GM18517 (cell line): ENCODE results near the gene CDKN1A.
"Not testable (repeated sequence)": the region's sequence is repeated elsewhere in the genome, so short reads cannot be mapped to it uniquely, and the experiment has no call there.

Experiments
- ATAC-seq: cut with Tn5 transposase; IDR thresholded peaks from one replicate; pipeline ENCODE4 v1.9.1; 2021; ENCODE audit warnings: mild to moderate bottlenecking, moderate library complexity; ENCODE audit not compliant: unreplicated experiment

CDKN1A gene

DNA sequence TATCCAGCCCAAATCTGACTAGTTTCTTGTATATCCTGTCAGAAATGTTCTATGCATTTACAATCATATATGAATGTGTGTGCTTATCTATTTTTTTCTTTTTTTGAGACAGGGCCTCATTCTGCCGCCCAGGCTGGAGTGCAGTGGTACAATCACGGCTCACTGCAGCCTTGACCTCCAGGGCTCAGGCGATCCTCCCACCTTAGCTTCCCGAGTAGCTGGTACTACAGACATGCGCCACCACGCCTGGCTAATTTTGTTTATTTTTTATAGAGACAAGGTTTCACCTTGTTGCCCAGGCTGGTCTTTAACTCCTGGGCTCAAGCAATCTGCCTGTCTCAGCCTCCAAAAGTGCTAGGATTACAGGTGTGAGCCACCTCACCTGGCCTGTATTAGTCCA lies 16.1 kb downstream of the CDKN1A start:
- no peak for ATAC-seq

DNA sequence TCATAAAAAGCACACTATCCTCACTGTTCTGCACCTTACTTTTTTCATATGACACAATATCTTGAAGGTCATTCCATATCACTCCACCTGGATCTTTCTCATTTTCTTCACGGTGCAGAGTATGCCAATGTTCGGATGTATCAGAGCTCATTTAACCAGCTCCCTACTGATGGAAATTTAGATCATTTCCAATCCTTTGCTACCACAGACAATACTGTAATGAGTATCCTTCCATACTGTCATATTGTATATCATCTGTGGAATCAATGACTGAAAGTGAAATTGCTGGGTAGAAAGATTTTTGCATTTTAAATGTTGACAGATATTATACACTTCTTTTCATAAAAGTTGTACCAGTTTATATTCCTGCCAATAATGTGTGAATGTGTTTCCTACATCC lies 16.9 kb downstream of the CDKN1A start:
- no peak for ATAC-seq

DNA sequence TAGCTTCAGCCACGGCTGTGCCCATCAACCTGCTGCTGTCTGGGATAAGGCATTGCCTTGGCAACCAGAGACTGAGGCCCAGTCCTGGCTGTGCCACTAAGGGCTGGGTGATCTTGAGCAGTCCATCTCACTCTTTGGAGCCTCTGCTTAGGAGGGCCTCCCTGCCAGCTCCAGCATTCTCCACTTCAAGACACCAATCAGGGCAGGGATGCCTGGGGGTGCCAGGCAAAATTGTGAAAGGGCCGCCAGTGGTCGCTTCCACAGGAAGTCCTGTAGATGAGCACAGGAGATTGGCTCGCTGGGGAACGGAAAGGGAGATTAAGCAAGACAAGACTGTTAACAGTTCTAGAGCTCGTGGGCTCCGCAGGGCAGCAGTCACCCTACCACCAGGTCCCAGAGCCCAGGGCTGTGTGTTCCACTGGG lies 19.0 kb downstream of the CDKN1A start, which contains the start of gene RAB44:
RAB44 (plus strand) TSS at position 346 of the 423 bp plus-strand sequence. CDS start 6,410 bp downstream, outside the sequence.
- ATAC-seq: no peak

DNA sequence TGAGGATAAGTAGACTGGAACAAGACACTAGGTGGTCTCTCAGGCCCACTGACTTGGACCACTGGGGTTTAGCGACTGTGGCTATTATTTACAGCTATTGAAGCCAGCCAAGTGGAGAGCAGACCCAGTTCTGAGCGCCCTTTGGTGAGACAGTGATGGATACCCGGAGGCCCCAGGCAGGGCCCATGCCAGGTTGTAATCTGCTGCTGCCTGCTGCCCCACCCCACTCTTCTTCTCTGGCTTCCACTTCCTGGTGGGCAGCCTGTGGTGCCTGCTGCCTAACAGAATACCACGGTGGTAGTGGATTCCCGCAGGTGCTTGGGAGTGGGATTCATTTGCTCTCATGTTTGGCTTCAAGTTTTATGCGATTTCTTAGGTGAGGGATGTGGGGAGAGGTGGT lies 19.7 kb downstream of the CDKN1A start:
- ATAC-seq: no peak

DNA sequence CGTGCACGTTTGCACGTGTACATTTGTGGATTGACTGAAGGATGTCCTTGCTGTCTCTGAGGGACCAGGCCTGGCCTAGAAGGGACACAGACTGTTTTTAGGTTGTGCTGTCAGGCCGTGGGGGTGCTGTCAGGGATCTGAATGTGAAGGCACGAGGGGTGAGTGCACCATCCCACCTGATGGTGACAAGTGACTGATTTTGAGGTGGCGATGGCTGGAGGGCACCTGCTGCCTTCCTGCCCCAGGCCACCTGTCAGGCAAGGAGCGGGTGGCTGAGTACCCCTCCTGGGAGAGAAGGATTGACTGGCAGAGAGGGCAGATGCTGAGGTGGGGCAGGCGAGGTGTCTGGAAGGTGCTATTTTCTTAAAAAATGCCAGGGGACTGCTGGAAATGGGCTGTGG lies 20.4 kb downstream of the CDKN1A start:
- no peak for ATAC-seq

DNA sequence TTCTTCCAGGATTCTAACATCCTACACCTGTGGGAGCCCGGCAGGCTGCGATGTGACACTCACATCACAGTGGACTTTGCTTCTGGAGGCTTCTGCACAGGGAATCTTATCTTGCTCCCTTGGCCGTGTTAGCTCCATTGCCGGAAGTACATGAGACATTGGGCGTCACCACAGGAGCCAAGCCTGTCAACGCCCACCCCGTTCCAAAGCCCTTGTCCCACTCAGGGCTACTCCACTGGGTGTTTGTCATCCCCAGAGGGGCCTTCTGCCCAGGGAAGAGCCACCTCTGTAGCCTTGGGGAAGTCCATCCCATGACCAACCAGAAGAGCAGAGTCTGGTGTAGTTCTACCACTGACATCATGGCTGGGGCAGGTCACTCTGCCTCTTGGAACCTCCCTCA lies 20.8 kb downstream of the CDKN1A start:
- ATAC-seq: no peak

DNA sequence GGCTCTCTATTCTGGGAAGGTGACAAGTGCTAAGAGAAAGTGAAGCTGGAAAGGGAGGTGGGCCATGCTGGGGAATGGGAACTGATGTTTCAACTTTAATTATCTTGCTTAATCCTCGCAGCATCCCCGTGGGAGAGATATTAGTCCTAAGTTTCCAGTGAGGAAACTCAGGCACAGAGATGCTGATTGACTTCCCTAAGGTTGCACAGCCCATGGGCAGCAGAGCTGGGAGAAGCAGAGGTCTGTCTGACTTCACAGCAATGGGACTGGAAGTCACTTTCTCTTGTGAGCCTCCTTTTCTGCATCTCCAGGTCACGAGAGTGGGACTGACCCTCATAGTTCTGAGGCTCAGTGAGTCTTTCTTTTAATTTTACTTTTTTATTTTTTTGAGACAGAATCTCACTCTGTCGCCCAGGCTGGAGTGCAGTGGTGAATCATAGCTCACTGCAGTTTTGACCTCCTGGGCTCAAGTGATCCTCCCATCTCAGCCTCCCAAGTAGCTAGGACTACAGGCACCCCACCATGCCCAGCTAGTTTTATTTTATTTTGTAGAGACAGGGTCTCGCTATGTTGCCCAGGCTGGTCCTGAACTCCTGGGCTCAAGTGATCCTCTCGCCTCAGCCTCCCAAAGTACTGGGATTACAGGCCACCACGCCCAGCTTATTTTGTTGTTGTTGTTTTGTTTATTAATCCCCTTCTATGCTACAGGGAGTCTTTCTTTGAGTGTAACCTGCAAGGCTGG lies 21.7 kb downstream of the CDKN1A start:
- ATAC-seq: no peak

DNA sequence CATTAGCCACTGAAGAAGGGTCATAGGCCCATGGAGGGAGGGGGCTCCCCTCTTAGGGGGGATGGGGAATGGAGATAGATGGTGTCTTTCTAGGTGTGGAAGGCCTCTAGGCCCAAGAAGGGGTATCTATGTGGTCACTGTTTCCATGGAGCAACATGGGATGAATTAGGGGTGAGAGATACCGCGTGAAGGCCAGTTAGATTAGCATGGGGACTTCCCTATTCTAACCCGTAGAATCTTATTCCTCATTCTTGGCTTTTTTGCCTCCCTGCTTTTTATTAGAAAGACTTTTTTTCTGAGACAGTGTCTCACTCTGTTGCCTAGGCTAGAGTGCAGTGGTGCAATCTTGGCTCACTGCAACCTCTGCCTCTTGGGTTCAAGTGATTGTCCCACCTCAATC lies 22.3 kb downstream of the CDKN1A start:
- ATAC-seq: no peak

DNA sequence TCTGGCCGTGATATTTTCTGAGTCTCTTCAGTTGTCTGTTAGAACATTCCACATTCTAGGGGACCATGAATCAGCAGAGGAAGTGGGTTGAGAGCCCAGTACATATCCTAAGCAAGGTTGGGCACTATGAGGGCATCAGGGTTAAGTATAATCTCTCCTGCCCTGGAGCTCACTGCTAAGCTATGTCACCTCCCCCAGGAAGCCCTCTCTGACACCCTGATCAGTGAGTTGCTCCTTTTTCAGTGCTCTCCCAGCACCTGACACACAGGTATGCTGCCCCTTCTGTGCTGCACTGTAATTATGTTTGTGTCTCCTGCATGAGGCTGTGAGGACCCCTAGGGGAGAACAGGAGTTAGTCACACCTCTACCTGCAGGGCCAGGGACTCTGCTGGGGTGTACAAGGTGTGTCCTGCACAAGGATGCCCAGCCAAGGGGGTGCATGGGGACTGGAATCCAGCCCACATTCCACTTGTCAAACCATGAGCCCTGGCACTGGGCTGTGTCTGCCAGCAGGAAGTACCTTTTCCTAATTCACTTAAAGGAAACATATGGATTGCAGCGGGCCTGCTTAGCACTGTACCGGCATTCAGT lies 23.0 kb downstream of the CDKN1A start:
- ATAC-seq: no peak

DNA sequence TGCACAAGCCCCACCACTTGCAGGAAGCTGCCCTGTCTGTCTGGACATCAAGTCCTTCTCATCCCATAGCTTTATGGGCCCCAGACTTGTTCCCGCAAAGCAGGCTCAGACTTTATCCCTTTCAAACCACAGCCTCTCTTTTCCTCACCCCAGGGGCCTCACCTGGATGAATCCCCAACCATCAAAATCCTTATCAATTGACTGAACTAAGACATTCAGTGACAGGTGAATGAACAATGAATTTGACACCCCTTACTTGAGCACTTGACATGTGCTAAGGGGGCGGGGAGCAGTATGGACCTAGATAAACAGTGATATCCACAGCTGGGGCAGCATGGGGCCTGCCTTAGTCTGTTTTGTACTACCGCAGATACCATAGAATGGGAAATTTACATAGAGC lies 24.1 kb downstream of the CDKN1A start:
- ATAC-seq: no peak

DNA sequence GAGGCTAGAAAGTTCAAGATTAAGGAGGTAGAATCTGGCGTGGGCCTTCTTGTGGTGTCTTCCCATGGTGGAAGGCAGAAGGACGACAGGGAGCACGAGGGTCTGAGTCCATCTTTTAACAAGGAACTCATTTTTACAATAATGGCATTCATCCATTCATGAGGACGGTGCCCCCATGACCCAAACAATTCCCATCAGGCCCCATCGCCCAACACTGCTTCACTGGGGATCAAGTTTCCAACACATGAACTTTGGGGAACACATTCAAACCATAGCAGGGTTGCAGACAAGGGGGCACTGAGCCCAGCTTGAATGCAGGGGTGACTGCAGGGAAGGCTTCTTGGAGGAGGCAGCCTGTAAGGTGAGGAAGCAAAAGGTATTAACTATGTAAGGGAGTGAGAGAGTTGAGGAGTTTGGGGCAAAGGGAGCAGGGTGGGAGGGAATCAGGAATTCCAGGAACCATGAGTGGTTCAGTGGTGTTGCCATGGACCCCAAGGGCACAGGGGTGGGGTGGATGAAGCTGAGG lies 24.6 kb downstream of the CDKN1A start:
- ATAC-seq: no peak

DNA sequence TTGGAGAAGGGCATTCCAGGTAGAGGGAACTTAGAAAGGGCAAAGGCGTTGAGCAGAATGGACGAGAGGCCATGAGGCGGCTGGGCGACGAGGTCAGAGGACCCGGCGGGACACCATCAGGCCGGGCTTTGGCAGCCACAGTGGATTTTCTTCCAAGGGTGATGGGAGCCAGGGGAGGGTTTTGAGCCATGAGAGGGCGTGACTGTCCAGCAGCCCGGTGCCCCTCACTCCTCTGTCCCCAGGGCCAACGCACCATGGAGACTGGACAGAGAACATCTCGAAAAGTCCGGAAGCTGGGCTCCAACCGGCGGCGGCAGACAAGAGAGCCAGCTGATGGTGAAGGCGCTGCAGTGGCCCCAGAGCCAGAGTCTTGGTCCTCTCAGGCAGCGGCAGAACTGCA lies 25.5 kb downstream of the CDKN1A start:
- ATAC-seq: no peak

DNA sequence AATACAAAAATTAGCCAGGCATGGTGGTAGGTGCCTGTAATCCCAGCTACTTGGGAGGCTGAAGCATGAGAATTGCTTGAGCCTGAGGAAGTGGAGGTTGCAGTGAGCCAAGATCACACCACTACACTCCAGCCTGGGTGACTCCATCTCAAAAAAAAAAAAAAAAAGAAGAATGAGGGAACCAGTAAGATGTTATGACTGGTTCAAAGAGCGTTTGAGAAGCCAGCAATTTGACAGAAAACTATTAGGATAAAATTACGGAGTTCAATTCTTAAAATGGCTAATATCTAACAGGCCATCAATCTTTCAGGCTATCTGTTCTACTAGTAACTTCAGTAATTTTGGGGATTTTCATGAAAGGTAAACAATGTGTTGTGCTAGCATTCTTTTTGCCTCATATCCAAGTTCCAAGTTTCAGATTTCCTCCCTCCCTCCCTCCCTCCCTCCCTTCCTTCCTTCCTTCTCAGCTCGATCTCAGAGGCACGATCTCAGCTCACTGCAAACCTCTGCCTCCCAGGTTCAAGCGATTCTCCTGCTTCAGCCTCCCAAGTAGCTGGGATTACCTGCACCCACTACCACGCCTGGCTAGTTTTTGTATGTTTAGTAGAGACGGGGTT lies 26.6 kb downstream of the CDKN1A start:
- ATAC-seq: not testable (repeated sequence)

DNA sequence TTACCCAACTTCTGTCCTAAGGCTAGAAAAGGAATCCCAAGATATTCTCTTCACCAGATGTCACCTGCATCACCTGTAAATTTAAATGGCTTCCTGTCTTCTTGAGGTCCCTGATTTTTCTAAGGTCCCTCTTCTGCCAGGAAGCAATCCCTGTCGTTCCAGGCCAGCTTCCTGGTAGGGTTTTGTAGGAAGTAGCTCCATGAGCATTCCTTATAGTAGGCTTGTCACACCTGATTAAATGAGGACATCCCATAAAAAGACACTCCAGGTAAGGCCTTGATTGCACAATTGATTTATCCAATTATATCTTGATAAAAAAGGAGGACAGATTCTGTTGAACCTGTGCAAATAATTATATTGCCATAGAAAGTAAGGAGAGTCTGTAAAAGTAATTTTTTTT lies 27.8 kb downstream of the CDKN1A start:
- no peak for ATAC-seq

DNA sequence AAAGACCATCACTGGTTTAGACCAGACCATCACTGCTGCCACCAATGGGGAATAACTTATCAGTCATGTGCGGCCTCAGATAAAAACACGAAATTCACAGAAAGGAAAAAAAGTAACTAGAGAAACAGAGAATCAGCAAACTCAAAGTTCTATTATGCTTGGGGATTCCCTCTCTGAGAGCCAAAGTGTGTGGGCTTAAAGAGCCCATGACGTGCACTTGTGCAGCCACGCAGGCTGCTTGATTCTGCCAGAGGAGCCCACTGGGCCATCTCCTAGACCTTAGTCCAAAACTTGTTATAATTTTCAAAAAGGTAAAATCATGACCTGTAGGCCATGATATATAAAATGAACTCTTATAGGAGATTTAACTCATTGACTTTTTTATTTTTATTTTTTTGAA lies 34.3 kb downstream of the CDKN1A start:
- ATAC-seq: no peak

DNA sequence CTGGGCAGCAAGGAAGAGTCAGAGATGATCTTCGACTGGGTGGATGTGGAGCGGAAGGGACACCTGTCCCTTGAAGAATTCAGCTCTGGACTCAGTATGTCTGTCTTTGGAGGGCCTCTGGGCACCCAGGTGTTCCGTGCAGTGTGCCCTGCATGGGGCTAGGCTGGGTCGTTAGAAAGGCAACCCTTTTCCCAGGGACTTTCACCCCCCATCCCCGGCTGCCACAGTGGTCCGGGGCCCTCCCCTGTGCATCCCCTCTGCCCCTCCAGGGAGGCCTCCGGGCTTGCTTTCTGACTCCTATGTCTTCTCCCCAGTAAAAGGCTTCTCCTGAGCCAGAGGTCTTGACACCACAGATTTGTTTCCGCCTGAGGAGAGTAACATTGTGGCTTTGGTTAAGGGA lies 35.3 kb downstream of the CDKN1A start:
- no peak for ATAC-seq

DNA sequence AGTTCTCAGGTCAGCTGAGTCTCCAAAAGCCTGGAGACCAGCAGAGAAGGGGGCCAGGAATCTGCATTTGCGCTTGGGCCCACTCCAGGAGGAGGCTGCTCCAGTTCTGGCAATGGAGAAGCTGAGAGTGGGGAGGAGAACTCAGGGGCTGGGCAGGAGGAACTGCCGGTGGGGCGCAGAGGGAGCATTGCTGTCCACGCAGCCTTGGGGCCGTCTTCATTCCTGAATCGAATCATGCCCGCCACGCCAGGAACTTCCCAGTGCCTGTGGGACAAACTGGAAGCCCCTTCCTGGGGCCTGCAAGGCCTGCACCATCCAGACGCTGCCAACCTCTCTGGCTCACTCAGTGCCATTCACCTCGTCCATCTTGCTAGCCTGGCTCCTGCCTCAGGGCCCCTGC lies 36.0 kb downstream of the CDKN1A start:
- no peak for ATAC-seq

DNA sequence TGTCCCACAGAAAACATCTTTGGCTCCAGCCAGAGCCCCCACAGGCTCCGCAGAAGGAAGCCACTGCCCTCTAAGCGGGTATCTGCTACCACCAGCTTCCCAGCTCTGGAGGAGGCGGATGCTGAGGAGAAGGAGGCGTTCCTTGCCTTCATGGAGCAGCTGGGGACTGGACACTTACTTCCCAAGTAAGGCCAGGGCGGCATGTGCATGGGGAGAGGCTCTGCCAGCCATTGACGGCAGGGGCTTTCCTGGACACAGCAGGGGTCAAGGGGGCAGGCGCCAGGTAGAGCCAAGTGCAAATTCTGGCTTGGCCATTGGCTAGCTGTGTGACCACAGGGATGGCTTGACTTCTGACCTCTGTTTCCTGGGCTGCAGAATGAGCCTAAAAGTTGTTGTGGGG lies 37.0 kb downstream of the CDKN1A start:
- ATAC-seq: no peak

DNA sequence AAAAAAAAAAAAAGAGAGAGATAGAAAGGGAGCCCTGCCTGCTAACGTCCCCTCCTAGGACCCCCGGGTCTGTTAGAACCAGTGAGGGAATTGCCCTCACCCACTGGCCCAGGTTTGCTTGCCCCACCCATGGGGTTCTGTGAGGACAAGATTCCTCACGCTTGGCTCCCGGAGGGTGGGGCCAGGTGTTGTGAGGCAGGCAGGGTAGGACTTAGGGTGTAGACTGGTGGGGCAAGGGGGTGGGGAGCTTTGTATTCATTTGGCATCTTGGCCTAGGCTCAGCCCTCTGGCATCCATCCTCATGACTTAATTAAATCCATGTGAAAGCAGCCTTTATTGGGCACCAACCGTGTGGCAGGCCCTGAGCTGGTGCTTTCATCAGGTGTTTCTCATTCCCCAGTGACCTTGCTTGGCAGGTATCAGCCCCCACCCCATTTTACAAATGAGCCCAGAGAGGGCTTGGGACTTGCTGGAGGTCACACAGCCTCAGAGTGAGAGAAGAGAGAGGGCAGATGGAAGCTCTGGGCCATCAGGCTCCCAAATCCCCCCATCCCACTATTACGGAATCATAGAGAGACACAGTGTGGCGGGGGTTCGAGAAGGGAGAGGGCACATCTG lies 38.1 kb downstream of the CDKN1A start:
- no peak for ATAC-seq

DNA sequence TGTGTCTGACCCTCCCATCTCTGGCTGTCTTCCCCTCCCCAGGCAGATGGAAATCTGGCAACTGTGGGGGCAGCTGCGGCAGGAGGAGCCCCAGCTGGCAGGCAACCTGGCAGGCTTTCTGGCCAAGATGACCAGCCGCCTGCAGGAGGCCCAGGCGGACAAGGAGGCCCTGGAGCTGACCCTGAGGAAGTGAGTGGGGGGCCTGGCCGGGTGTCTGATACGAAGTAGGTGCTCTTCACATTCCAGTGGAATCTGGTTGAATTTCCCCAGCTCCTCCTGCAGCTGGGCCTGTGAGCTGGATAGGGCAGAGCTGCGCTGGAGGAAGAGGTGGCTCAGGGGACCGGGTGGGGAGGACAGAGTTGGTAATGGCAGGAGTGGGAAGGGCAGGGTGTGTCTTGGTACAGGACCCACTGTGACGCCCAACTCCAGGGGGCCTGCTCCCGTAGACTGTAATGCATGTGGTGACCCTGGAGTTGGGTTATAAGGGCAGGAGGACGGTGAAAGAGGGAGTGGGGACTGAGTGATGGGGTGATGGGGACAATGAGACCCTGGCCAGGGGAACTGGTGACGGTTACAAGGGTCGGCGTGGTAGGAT lies 38.8 kb downstream of the CDKN1A start:
- no peak for ATAC-seq

DNA sequence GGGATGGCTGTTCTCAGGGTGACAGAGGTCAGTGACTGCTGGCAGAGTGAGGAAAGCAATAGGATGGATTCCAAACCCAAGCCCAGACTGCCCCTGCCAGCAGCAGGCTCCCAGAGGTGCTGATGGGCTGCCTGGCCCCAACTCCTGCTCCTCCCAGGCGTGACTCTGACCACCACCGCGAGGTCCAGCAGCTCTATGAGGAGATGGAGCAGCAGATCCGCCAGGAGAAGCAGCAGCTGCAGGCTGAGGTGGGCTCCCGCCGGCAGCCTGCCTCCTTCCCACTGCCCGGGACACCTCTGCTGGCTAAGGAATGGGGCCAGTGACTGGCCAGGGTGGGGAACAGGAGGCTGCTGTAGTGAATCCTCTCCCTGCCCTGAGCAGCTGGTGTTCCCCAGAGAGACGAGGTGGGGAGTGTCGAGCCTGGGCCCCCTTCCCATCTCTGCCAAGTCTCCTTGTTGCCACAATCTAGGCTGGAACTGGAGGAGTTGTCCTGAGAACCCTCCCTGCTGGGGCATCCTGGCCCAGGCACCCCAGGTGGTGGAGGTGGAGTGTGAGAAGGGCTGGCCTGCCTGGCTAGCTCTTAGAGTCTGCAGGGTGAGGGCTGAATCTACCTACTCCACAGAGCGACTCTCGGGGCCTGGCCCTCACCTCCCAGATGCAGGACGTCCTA lies 39.5 kb downstream of the CDKN1A start:
- ATAC-seq: no peak
